Kidney tubule cell (primary cell): ENCODE measurements around the gene ETV1.
A peak's percentile ranks its signal among the peaks of the same experiment; 100 is the strongest.

Experiments used
- DNase-seq: peaks from one replicate; pipeline ENCODE4 v3.0.0-alpha.2; 2018; ENCODE audit warnings: low spot score

ETV1 gene

GRCh38 chr7:13879994-13880686, 109.3 kb downstream of the ETV1 start:
- peak; percentile 63 for DNase-seq

- DNase-seq, result no peak
Observed at GRCh38 chr7:13879143-13879542, 110.3 kb downstream of the ETV1 start.

GRCh38 chr7:13878154-13878553, 111.3 kb downstream of the ETV1 start:
- no peak for DNase-seq

- DNase-seq, result no peak
Observed at GRCh38 chr7:13875496-13876074, 113.9 kb downstream of the ETV1 start.

- DNase-seq, result no peak
Observed at GRCh38 chr7:13874783-13875182, 114.7 kb downstream of the ETV1 start.

GRCh38 chr7:13872709-13873108, 116.8 kb downstream of the ETV1 start:
- no peak for DNase-seq

- DNase-seq, result no peak
Observed at GRCh38 chr7:13871008-13871407, 118.5 kb downstream of the ETV1 start.

- peak; percentile 24 for DNase-seq
Observed at GRCh38 chr7:13860734-13861133, 128.7 kb downstream of the ETV1 start.

GRCh38 chr7:13856012-13856411, 133.5 kb downstream of the ETV1 start:
- no peak for DNase-seq

- no peak for DNase-seq
Observed at GRCh38 chr7:13852281-13852968, 137.0 kb downstream of the ETV1 start.

- DNase-seq, result peak; percentile 42
Observed at GRCh38 chr7:13851736-13852135, 137.7 kb downstream of the ETV1 start.

- peak; percentile 98 for DNase-seq
Observed at GRCh38 chr7:13850185-13850752, 139.2 kb downstream of the ETV1 start.

GRCh38 chr7:13849163-13849892, 140.1 kb downstream of the ETV1 start:
- DNase-seq, result no peak

- DNase-seq, result no peak
Observed at GRCh38 chr7:13848681-13849131, 140.8 kb downstream of the ETV1 start.

- peak; percentile 43 for DNase-seq
Observed at GRCh38 chr7:13846386-13846785, 143.1 kb downstream of the ETV1 start.

GRCh38 chr7:13845601-13846000, 143.9 kb downstream of the ETV1 start:
- DNase-seq, result no peak

- no peak for DNase-seq
Observed at GRCh38 chr7:13844954-13845353, 144.5 kb downstream of the ETV1 start.

GRCh38 chr7:13841284-13841683, 148.2 kb downstream of the ETV1 start:
- no peak for DNase-seq
